Astrocyte of the spinal cord (primary cell): ENCODE data around the gene PTPRN2.
"Not testable (repeated sequence)": the region's sequence is repeated elsewhere in the genome, so short reads cannot be mapped to it uniquely, and the experiment has no call there.

Experiments used
- DNase-seq: peaks from one replicate; pipeline ENCODE4 v3.0.0; 2011; ENCODE audit warnings: low read depth, low spot score
- H3K4me3 ChIP-seq: 2 replicates; pipeline ENCODE4 v1.5.1; 2011; ENCODE audit warnings: low read depth, mild to moderate bottlenecking, low read length, moderate library complexity
- CTCF ChIP-seq: IDR thresholded peaks from 2 replicates; pipeline ENCODE4 v1.5.1; 2012; ENCODE audit warnings: low read depth, mild to moderate bottlenecking, low read length, inconsistent platforms
- in situ Hi-C: cut with HindIII; loops from 2 replicates; pipeline ENCODE4 v1.10.0; 2017; ENCODE audit warnings: low sequenced_read_pairs

Gene PTPRN2

GRCh38 chr7:158277219-158278141 is 310.1 kb downstream of the PTPRN2 start:
- TF ChIP-seq CTCF: no peak
- in situ Hi-C loops: no loop called here
- H3K4me3 ChIP-seq: no peak overlapping the region
- no peak for DNase-seq

GRCh38 chr7:158276414-158277218 is 311.0 kb downstream of the PTPRN2 start:
- no peak for DNase-seq
- no peak for TF ChIP-seq CTCF
- H3K4me3 ChIP-seq: no peak overlapping the region
- in situ Hi-C loops: no loop called here

GRCh38 chr7:158275711-158276413 is 311.8 kb downstream of the PTPRN2 start:
- H3K4me3 ChIP-seq: no peak overlapping the region
- TF ChIP-seq CTCF: no peak
- in situ Hi-C loops: no loop called here
- no peak for DNase-seq

GRCh38 chr7:158274996-158275395 is 312.6 kb downstream of the PTPRN2 start:
- no peak for DNase-seq
- H3K4me3 ChIP-seq: no peak overlapping the region
- in situ Hi-C loops: no loop called here
- TF ChIP-seq CTCF: no peak

- no peak for TF ChIP-seq CTCF
- DNase-seq: no peak
- H3K4me3 ChIP-seq: no peak overlapping the region
- in situ Hi-C loops: no loop called here
Observed at GRCh38 chr7:158274404-158274811, 313.2 kb downstream of the PTPRN2 start.

GRCh38 chr7:158273756-158274342 is 313.8 kb downstream of the PTPRN2 start:
- in situ Hi-C loops, DNase-seq, H3K4me3 ChIP-seq: not testable (repeated sequence)
